ENCODE data around the gene LAMB3. TPM values are rescaled to one million over a fixed set of nuclear protein-coding genes. Genes with fewer than 3 reads are reported as not detected.

LAMB3 gene
- total and polyA plus RNA-seq, 10 of the 15 experiments (the other 5 are each of a cell fraction or from before 2014, with no cell fraction given) = 0.04 to 1.8 (median 0.10) TPM; not detected in 1

DNA sequence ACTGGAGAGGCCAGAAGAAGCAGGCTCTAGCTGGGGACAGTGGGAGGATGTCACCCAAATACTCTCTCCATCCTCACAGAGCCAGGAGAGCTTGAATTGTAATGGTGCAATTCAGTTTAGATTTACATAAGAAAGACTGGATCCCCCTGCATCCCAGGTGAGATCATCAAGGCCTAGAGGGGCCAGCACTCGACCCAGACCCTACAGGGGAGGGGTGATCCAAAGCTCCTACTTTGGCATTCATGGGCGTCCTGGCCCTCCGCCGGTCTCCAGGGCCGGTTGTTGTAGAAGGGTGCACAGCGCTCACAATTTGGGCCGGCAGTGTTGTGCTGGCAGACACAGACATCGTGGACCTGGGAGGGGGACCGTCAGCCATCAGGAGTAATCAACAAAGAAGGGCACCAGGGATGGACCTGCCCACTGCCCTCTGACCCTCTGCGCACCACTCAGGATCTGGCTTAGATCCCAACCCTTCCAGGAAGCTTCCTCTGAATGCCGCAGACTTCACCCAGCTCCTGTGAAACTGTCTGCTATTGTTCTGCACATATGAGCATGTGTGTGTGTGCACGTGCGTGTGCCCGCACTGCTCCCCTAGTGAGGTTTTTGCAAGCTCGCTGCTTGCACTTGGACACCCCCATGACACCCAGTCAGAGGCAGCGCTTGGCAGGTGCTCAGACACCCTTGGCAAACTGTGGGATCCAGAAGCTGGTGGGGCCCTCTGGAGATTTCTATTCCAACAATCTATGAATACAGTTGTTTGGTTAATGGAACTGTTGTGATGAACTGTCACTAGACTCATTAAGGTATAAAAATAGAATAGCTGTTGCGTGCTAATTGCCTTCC lies 21.6 kb downstream of the LAMB3 start:
- Histone ChIP-seq H3K4me3 (no peak overlapping the region), H3K27me3 (replicated peaks in 1 of 2; ENCODE audit: control insufficient read depth in 2 of 2, insufficient read depth in 2 of 2, low read length in 1 of 2) (no peaks in the 10 kb centered on the region), H3K79me2 (ENCODE audit: control insufficient read depth, insufficient read depth, low read length) (no peaks in the 10 kb centered on the region), H3K27ac (ENCODE audit: control insufficient read depth, insufficient read depth) (no peak overlapping the region), H2AFZ (ENCODE audit: control insufficient read depth, low read depth, low read length) (no peak overlapping the region), H3K36me3 (ENCODE audit: control insufficient read depth in 2 of 2, insufficient read depth in 2 of 2, low read length in 1 of 2) (no peaks in the 10 kb centered on the region), H3K9me3 (replicated peaks; ENCODE audit: control insufficient read depth, insufficient read depth, low read length) (no peaks in the 10 kb centered on the region), H3K4me1 (ENCODE audit: control insufficient read depth, insufficient read depth, low read length) (no peaks in the 10 kb centered on the region), H4K20me1 (ENCODE audit: control insufficient read depth, insufficient read depth) (no peaks in the 10 kb centered on the region), H3K4me2 (ENCODE audit: control insufficient read depth, insufficient read depth) (no peak overlapping the region), H3K9ac (ENCODE audit: control insufficient read depth, insufficient read depth, low read length) (no peak overlapping the region)
- TF ChIP-seq CHD2 (IDR thresholded peaks at IDR 0.05; ENCODE audit: borderline replicate concordance, low read depth, low read length) (no peak), ATF7 (IDR thresholded peaks at IDR 0.05; ENCODE audit: low read depth) (no peak), RB1 (IDR thresholded peaks at IDR 0.05; ENCODE audit: borderline replicate concordance) (no peak), IKZF1 (conservative IDR thresholded peaks at IDR 0.05) (no peak), KAT2A (conservative IDR thresholded peaks at IDR 0.05; ENCODE audit: control insufficient read depth, low read depth, low read length) (no peak)
- BruUV-seq (replicated peaks) = no TSS peak
- POLR2A ChIA-PET = interaction anchor here (0.5 to 1.2 kb wide), 2 partner anchors 61 to 253 kb away, joined by 3 read pairs; no protein-coding TSS in a partner anchor
- CTCF ChIA-PET = interaction anchor here (0.6 to 13.9 kb wide), 20 partner anchors 12 to 117 kb away, joined by 3 to 211 read pairs (median 6); partner anchors contain the start of gene LAMB3
- intact Hi-C loops (cut with micrococcal nuclease; ENCODE audit: unreplicated experiment) (no loop called here), in situ Hi-C loops (cut with MboI) (no loop called here)
- RAD21 ChIA-PET (ENCODE audit: unreplicated experiment) = interaction anchor here (0.6 to 1.6 kb wide), 10 partner anchors 13 to 58 kb away, joined by 3 to 5 read pairs (median 3); partner anchors contain the start of gene G0S2
- ATAC-seq = no peak
- FAIRE-seq = no peak
- WGBS (ENCODE audit: insufficient coverage, insufficient replicate concordance, low lambda C conversion rate, missing lambda C conversion rate) = 61% methylated on average over 17 of the region's 17 CpGs
- DNase-seq (ENCODE audit: low read depth, low spot score) = no peak
- SMC1A ChIA-PET (ENCODE audit: uncharacterized antibody, unreplicated experiment) = interaction anchor here (0.9 to 3.7 kb wide), 19 partner anchors 12 to 119 kb away, joined by 3 to 22 read pairs (median 5); no protein-coding TSS in a partner anchor
